Head of caudate nucleus (tissue), 42 donors: ENCODE data around the gene GPT2.
A peak's percentile ranks its signal among the peaks of the same experiment; 100 is the strongest.
"Not testable (repeated sequence)": the region's sequence is repeated elsewhere in the genome, so short reads cannot be mapped to it uniquely, and the experiment has no call there.

ENCODE experiments used
- DNase-seq, 42 donors: peaks; one replicate each; pipeline versions ENCODE4 v3.0.0 to v3.0.0-alpha.2; 2020 to 2021; ENCODE audit warnings: mixed read lengths in 7 of 42
- intact Hi-C: fragments of 100-400 bp; cut with DNase I; formaldehyde crosslinking; loops from one replicate; pipeline ENCODE4 v1.15.0; 2022

Gene GPT2

DNA sequence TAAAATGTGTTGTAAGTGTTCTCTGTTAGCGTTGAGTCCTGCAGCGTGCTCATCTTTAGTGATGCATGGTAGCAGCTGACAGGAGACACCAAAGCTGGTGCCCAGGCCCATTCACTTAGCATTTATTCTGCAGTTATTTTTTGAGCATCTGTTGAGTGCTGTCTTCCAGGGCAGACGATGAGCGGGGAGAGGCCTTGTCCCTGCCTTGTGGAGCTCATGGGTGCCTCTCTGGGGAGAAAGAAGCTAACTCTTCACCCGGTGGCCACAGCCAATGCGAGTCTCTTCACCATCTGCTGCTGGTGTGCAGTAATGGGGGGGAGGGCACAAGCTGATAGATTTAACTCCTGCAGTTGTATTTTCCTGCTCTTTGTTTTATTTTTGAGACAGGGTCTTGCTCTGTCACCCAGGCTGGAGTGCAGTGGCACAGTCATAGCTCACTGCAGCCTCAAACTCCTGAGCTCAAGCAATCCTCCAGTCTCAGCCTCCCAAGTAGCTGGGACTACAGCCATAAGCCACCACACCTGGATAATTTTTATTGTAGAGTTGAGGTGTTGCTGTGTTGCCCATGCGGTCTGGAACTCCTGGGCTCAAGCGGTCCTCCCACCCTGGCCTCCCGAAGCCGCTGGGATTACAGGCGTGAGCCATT lies 30.5 kb downstream of the GPT2 start:
- DNase-seq = no peak
- intact Hi-C loops = no loop called here

GRCh38 chr16:46915483-46916025 lies 31.4 kb downstream of the GPT2 start:
- intact Hi-C loops = no loop called here
- DNase-seq = no peak

DNA sequence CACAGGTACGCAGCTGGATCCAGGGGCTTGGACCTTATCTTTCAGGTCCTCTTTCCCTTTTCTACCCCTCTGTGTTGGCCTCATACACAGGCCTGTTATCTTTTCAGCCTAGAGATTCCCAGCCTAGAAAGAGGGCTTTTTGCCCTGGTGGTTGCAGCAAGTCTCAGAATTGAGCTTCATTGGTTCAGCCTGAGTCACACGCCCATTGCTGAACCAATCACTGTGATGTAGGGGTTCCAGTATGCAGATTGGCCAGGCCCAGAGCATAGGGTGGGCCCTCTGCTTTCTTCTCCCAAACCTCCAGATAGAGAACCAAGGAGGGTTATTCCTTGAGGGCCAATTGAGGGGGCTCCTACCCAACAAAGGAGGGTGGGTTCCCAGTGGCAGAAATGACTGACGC lies 32.8 kb downstream of the GPT2 start:
- intact Hi-C loops = no loop called here
- DNase-seq = no peak

- intact Hi-C loops = no loop called here
Measured at GRCh38 chr16:46918400-46918799, 34.2 kb downstream of the GPT2 start.

DNA sequence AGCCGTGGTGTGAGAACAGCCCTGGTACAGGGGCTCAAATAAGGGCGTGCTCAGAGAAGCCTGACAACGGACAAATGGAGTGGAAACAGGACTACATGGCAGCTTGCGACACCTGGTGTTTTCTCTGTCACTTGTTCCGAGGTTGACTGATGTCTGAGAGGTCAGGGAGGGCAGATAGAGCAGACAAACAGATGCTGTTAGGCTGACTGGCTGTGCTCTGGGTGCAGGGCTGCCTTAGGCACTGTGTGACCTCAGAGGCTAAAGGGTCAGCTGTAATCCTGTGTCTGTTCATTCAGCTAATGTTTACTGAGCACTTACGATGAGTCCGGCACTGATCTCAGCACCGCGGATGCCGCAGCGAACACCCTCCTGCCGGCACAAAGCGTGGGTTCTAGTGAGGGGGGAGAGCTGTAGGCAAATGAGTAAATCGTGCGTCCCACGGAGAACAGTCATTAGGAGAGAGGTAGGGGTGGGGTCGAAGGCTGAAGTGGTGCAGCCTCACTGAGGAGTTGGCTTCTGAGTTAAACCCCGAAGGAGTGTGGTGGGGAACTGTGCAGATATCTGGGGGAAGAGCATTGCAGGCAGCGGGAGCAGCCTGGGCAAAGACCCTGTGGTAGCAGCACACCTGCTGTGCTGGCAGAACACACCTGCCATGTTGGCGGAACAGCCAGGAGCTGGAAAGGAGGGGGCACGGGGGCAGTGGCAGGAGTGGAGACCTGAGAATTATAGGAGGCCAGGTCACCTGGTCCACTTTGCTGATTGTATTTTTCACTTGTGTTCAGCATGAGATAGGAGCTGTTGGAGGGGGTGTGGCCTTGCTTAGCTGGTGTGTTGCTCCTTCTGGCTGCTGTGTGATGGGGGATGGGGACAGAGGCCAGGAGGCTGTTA lies 35.0 kb downstream of the GPT2 start:
- intact Hi-C loops = no loop called here
- peak in 19 of 42 donors; percentile 27 to 69 (median 43) for DNase-seq

More at GRCh38 chr16:46918400-46918799, 34.2 kb downstream of the GPT2 start:
- no peak for DNase-seq

DNA sequence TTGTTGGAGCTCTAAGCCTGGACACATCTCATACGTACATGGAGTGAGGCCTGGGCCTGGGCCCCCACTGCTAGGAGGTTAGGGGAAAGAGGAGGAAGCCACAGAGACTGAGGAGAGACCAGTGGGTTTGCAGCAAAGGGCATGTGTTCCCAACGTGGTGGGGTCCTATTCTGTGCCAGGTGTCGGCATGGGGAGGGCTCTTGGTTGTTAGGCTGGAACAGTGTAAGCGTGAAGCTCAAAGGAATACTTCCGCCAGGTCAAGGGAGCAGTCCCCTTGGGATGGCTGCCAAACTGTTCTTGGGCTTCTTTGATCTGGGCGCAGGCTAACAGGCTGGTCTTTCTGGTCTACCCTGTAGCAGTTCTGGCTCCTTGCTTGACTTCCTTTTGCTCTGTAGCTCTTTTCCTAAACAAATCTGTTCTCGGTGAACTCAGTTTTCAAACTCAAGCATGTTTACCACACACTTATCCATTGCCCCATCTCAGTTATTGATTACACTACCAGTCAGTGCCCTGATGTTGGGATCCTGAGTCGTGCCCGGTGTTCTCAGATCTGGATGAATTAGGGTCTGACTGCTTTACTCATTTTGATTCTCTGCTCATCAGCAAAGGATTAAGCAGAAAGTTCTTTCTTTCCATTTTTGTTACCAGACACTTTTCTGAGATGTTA lies 36.4 kb downstream of the GPT2 start:
- peak in 12 of 42 donors; percentile 26 to 72 (median 44) for DNase-seq
- intact Hi-C loops = no loop called here

DNA sequence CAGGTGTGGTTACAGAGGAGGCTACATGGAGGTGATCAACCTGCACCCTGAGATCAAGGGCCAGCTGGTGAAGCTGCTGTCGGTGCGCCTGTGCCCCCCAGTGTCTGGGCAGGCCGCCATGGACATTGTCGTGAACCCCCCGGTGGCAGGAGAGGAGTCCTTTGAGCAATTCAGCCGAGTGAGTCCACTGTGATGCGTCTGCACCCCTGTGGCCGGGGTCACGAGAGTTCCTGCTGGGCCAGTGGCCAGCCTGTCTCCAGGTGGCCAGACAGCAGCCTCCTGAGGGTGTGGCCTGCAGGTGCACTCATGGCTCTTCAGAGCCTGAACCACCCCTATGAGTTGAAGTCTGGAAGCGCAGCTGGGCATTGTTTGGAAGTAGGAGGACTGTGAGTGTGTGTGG lies 38.1 kb downstream of the GPT2 start:
- DNase-seq = no peak
- intact Hi-C loops = no loop called here

DNA sequence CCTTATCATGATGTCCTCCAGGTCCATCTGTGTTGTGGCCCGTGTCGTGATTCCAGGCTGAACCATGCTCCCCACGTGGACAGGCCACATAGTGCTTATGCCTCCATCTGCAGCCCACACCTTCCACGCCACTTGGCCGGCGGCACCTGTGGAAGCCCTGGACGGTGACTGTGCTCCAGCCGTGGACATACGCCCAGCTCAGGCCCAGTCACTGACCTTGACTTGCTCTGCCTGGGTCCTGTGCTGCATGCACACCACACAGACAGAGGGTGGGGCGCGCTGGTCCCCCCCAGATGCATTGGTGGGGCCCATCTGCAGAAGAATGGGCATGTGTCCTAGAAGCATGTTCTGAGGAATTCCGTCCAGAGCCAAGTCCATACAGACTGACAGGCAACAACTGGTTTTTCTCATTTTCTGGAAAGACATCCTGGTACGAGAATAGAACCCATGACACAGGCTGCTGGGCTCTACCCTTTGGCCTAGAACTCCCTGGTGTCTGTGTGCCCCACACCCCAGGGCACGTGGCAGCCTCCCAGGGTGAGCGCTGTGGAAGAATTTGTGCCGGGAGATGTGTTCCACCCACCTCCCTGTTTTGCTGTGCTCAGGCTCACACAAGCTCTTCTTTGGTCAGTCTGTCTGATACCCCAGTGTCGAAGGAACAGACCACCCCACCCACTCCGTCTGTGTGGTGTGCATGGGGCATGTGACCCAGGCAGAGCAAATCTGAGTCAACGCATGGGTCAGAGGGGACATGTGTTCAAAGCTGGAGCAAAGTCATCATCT lies 39.5 kb downstream of the GPT2 start:
- intact Hi-C loops = no loop called here
- DNase-seq = no peak

- intact Hi-C loops = no loop called here
- no peak for DNase-seq
Measured at GRCh38 chr16:46924402-46924801, 40.2 kb downstream of the GPT2 start.

DNA sequence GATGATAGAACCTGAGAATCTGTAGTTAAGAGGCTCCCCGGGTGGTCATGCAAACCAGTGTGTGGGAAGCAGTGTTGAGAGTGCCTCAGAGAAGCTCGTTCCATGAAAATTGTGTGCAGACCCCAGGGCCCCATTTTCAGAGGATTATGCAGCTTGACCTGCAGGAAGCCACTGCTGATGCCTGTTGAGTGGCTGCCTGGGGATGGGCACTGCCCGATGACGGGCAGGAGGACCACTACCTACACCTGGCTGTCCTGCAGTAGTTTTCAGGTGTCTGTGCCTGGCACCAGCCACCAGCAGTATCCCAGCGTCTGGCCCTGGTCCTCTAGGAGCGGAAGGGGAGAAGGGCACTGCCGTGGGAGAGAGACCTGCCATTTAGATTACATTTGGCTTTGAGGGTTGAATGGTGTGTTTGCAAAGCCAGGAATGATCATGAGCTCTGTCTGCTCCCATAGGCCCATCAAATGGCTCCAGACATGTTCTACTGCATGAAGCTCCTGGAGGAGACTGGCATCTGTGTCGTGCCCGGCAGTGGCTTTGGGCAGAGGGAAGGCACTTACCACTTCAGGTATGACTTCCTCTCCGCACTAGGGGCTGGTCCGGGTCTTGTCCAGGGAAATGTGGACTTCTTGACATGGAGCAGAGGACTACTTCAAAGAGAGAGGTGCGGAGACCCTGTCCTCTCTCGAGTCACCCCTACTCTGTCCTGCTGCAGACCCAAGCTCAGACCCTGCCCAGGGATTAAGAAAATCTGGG lies 42.5 kb downstream of the GPT2 start:
- intact Hi-C loops = no loop called here
- no peak for DNase-seq

DNA sequence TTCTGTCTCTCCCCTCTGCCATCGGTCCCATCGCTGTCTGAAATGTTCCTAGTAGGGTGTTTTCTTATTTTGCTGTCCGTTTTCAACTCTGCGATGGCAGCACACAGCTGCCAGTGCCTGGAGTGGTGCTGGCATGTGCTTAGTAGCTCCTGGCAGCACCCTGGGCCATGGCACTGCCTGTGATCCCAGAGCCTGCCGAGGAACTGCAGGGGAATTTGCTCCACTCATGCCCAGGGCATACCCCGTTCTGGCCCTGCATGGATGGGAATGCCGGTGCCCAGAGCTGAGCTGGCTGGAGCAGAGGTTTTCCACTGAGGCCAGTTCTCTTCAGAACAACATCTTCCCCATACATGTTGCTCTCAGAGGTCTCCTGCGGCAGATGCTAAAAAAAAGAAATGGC lies 43.1 kb downstream of the GPT2 start:
- peak in 7 of 42 donors; percentile 20 to 49 (median 30) for DNase-seq
- intact Hi-C loops = no loop called here

GRCh38 chr16:46928811-46929210 lies 44.6 kb downstream of the GPT2 start:
- DNase-seq = no peak
- intact Hi-C loops = no loop called here

GRCh38 chr16:46929378-46930332 lies 45.5 kb downstream of the GPT2 start:
- intact Hi-C loops = no loop called here
- DNase-seq = peak; percentile 58 to 93 (median 84)

GRCh38 chr16:46930861-46931260 lies 46.7 kb downstream of the GPT2 start:
- DNase-seq = peak in 1 of 42 donors; percentile 31
- intact Hi-C loops = no loop called here

DNA sequence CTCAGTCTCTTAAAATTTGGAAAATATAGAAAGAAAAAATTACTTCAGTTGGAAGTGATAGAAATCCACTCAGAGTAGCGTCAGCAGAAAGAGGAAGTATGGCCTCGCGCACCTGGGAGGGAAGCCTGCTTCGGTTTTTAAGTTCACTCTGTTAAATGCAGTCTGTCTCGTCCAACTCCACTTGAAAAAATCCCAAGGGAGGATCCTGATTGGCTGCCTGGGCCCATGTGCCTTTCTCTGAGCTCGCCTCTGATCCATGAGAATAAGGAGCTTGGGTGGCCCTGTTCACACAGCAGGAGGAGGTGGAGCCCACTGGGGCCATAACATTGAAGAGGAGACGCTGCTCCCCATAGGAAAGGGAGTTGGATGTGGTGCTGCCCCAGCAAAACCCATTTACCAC lies 48.6 kb downstream of the GPT2 start:
- intact Hi-C loops = no loop called here
- DNase-seq = no peak

GRCh38 chr16:46937536-46937935 lies 53.4 kb downstream of the GPT2 start:
- intact Hi-C loops = no loop called here
- DNase-seq = no peak

DNA sequence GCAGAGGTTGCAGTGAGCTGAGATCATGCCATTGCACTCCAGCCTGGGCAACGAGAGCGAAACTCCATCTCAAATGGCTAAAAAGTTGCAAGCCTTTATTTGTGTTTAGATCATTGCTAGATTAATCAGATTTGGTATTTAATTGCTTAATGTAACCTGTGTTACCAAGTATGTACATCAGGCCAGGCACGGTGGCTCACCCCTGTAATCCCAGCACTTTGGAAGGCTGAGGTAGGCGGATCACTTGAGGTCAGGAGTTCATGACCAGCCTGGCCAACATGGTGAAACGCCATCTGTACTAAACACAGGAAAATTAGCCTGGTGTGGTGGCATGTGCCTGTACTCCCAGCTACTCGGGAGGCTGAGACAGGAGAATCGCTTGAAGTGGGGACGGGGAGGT lies 60.6 kb downstream of the GPT2 start:
- DNase-seq, intact Hi-C loops: not testable (repeated sequence)
